HG03280 (cell line): ENCODE results near the gene ZNF514.
"Not testable (repeated sequence)": the region's sequence is repeated elsewhere in the genome, so short reads cannot be mapped to it uniquely, and the experiment has no call there.

Experiments
- ATAC-seq: cut with Tn5 transposase; IDR thresholded peaks from one replicate; pipeline ENCODE4 v1.9.1; 2021; ENCODE audit warnings: mild to moderate bottlenecking, moderate library complexity; ENCODE audit not compliant: unreplicated experiment

The ZNF514 gene

DNA sequence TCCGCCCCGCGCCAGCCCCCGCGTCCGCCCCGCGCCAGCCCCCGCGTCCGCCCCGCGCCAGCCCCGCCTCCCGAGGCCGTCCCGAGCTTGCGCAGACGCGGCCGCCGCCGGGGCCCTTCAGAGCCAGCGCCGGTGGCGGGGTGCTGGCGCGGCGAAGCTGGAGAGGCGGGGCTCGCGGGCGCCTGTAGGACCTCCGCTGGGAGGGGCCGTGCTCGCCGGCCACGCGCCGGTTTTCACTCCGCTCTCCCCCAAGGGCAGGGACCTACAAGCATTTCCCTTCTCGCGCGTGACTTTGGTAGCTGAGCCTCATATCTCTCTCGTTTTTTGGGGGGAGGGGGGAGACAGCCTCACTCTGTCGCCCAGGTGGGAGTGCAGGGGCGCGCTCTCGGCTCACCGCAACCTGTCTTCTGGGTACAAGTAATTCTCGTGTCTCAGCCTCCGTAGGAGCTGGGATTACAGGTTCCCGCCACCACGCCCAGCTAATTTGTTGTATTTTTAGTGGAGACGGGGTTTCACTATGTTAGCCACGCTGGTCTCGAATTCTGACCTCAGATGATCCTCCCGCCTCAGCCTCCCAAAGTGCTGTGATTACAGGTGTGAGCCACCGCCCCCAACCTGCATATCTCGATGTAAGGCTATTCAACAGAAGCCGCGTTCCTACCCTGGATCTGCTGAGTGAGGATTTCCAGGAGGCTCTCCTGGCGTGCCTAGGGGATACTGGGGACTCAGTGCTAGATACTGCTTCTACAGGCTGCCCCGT is at the start of gene ZNF514:
Gene ZNF514, minus strand, starts transcription at position 159 of the 760 bp plus-strand sequence. CDS start 6,595 bp downstream, outside the sequence.
- ATAC-seq, result peak; percentile 96

DNA sequence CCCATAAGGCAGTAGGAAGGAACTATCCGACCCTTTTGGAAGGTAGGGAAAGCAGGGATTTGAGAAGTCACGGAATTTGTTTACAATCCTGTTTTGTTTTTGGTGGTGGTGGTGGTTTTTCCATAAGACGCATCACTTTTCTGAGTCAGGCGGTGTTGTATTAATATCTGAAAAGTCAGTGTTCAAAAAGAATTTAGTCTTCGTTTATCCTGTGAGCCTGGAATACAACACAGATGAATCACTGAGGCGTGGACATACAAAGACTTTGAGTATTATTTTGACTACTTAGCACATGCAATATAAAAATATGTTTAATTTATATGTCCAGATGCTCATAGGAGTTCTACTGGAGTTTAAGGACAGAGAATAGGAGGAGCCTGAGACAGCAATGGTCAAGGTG is 48.5 kb upstream of the ZNF514 start:
- no peak for ATAC-seq

DNA sequence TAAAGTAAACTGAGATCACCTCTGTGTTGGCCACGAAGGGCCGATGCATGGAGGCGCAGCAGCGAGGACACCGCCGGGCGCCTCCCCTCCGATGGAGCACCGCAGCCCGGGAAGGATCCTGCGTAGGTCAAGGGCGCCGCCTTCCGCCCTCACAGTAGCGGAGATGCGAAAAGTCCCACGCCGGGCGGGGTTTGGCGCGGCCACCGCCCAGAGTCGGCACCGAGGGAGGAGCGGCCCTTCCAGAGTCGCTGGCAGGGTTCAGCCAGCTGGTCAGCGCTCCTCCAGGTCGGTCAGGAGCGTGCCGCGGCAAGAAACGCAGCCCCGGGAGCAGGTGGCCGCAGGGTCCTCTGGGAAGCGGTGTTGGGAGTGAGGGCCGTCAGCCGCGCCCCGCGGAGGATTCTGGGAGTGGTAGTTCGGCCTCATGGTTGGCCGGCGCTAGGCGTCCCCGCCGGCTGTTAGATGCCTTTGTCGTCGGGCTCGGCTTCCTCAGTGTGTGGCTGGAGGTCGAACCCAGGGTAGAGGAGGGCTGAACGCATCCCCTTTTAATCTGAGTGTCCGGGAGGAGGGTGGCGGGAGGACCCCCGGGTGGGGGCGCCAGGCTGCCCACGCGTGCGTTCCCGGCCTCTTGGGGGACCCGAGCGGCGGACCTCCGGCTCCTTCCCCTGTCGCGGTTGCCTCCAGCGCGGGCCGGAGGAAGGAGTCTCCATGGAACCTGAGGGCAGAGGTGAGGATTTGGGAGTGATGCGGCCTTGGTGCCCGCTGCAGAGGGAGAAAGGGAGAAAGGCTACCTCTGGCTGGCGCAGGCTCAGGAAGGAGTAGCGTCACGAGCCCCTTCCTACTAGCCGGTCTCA is 47.7 kb upstream of the ZNF514 start, which contains the start of gene ZNF892:
Gene ZNF892, plus strand, starts transcription at position 411 of the 851 bp plus-strand sequence. Its CDS starts 295 bp downstream, at position 706.
- ATAC-seq, result peak; percentile 94

DNA sequence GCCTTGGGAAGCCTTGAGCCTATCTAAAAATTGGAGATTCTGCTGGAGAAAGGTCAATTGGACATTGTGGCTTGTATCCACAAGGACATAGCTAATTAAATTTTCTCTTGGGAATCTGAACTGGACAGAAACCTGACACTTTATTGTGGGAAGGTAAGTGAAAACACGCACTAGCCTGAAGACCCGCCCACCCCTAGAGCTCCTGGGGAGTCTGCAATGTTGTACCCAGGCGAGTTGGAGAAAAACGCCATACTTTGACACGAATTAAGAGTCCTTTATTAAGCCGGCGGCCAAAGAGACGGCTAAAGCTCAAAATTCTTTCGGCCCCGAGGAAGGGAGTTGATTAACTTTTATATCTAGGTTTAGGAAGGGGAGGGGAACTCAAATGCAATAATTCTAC is 46.4 kb upstream of the ZNF514 start:
- no peak for ATAC-seq

DNA sequence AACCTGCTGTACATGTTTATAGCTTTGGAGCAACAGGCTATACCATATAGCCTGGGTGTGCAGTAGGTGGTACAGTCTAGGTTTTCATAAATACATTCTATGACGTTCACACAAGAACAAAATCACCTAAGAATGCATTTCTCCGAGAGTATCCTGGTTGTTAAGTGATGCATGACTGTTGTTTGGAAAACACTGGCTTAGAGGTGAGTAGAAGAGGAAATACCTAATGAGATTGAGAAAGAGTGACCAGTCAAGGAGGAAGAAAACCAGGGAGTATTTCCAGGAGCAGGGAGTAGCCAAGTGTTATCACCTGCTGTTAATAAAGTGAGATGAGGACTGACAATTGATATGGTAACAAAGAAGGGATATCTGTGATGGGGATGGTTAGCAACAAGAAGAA is 44.7 kb upstream of the ZNF514 start:
- ATAC-seq, result no peak

DNA sequence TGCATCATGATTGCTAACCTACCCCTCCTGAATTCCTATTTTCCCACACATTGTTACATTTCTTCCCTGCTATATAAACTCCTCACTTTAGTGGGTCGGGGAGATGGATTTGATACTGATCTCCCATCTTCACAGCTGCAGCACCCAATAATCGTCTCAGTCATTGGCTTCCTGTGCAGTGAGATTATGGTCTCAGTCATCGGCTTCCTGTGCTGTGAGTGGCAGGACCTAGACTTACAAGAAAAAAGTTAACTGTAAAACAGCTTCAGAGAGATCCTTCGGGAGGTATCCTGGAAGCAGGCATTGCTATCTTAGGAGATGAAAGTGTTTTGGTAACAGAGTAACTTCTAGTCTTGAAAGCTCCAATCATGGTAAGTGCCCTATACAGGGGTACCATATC is 44.3 kb upstream of the ZNF514 start:
- no peak for ATAC-seq

DNA sequence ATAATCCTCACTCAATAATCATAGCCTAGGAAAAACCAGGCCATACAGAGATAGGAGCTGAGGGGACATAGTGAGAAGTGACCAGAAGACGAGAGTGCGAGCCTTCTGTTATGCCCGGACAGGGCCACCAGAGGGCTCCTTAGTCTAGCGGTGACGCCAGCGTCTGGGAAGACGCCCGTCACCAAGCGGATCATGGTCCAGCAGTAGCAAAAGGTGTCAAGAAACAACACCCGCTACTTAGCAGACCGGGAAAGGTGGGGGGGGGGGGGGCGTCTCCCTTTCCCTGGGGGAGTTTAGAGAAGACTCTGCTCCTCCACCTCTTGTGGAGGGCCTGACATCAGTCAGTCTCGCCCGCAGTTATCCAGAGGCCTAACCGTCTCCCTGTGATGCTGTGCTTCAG is 33.3 kb upstream of the ZNF514 start:
- not testable (repeated sequence) for ATAC-seq

DNA sequence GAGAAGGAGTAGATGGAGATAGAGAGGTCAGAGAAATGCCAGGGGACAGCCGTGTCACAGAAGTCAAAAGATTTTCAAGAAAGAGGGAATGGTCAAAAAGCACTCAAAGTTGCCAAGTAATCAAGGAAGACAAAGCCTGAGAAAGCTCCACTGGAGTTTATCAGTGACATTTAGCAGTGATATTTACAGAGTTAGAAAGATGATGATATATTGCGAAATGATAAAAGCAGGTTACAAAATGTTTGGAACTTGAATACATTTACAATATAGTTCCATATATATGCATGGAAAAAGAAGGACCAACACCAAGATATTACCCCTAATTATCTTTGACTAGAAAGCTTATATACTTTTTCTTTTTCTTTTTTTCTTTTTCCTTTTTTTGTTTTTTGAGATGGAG is 26.3 kb upstream of the ZNF514 start:
- ATAC-seq, result no peak

DNA sequence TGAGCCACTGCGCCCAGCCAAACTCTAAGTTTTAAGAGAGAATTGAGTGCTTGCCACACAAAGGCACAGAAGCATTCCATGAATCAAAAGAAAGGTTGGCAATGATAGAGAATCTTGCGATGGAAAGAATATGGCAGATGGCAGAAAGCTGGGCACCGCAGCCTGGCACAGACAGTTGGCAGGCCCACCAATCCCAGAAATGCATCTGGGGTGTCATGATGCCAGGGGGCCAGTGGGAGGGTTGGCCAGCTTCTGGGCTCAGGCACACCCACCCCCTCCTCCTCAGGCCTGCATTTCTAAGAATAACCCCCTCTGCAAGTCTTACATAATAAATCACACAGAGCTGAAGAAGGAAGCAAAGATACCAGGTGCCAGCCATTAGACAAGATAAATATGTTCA is 25.5 kb upstream of the ZNF514 start:
- ATAC-seq, result no peak

DNA sequence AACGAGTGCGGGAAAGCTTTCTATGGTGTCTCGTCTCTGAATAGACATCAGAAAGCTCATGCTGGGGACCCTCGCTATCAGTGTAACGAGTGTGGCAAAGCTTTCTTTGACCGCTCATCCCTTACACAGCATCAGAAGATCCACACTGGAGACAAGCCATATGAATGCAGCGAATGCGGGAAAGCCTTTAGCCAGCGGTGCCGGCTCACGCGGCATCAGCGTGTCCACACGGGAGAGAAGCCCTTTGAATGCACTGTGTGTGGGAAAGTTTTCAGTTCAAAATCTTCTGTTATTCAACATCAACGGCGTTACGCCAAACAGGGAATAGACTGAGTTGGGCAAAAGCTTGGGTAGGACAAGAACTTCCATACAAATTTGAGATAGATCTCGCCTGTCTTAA is 22.1 kb upstream of the ZNF514 start:
- no peak for ATAC-seq

DNA sequence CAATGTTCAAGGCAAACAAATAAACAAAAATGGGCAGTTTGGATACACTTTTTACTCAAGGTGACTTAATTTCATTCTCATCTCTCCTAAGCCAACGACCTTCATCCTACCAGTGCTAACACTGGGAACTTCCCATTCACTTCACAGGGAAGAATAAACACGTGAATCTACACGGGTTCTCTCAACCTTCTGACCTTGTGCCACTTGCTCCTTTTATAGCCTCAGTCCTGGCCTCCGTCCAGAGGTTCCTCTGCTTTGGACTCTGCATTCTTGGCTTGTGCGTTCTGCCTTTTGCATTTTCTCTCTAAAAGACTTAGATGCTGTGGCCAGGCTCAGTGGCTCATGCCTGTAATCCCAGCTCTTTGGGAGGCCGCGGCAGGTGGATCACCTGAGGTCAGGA is 19.8 kb upstream of the ZNF514 start:
- ATAC-seq, result no peak

DNA sequence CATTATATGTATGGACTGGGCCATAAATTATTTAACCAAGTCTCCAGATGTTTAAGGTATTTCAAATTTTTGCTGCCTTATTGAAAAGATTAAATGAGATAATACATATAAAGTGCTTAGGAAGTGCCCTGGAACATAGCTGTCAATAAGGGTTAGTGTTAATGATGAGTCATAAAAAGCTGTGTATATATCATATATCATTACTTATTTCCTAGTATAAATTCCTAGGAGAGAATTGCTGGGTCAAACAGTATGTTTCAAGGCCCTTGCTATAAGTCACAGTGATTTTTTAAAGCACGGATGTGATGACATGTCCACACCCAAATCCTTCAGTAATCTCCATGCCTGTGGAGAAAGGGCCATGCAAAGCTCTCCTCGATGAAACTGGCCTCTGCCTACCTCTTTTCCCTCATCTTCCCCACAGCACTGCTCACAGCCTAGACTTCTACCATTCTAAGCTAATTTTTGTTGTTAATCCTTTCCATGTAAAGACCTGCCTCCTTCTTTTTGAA is 14.4 kb upstream of the ZNF514 start:
- ATAC-seq, result no peak

DNA sequence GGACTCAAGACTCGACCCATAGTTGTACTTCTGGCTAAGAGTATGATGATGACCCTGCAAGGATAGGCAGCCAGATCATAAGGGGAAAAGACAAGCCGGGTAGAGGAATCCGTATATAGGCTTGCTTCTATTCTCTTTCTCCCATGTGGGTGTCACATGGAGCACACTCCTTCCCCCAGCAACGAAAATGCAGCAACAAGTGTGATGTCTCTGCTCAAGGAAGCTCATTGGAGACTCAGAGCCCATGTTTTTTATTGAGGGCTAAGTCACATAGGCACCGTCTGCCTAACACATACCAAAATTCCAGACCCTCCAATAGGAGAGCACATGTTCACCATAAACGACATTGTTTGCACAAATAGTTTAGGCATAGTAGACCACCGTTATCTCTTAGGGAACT is 12.3 kb upstream of the ZNF514 start:
- no peak for ATAC-seq

DNA sequence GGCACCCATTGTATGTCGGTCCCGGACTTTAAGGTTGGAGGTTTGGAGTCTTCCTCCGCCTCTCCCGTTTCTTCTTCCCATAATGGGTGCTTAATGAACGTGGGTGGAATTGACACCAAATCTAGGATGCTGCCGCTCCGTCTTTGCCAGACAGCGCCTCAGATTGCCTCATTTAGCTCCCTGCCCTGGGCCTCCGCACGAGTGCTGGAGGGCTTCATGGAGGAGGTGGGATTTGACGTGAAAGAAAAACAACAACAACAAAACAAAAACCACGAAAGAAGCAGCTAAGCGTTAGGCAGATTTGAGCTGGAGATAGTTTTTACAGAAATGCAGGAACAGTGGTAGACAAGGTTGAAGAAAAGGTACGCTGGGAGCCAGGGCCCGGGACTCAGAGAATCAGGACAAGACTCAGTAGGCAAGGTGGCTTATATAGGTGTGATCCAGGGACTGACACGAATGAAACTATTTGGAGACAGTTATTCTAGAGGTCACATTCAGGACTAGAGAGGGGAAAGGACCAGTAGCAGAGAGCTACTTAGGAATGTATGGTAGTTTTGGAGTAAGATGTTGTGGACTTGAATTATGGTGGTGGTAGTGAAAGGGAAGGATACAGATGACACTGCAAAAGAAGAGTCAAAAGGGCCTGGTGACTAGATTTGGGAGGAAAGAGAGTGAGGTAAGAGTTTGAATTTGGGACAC is 6.6 kb upstream of the ZNF514 start:
- ATAC-seq, result peak; percentile 12

DNA sequence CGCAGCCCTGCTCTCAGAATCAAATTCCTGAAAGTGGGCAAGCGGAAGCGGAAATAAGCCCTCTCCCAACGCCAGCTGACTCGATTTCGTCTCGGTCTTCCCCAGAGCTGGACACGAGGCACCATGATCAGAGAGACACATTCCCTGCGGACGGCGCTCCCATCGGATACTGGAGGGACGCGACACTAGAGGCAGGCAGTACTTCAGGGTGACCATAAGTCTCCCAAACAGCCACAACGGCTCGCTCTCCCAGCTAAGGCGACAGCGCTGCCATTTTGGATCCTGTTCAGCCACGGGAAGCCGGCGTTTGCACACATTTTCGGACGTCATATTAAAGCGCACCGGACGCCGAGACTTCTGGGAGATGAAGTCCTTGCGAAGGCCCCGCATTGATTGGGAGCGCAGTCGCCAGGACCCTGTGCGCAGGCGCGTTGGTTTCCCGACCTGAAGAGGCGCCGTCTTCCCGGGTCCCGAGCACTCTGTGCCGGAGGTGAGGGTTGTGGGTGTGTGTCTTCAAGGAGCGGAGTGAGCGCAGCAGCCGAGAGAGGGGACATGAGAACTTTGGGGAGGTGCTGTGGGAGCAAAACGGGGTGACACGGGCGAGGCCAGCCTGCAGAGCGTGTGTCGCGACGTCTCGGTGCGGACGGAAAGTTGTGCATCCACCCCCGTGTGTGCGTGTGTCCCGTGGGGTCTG is 5.9 kb upstream of the ZNF514 start, which contains the start of gene ZNF2:
Gene ZNF2, plus strand, starts transcription at position 439 of the 694 bp plus-strand sequence. CDS start 10,418 bp downstream, outside the sequence.
- peak; percentile 95 for ATAC-seq

DNA sequence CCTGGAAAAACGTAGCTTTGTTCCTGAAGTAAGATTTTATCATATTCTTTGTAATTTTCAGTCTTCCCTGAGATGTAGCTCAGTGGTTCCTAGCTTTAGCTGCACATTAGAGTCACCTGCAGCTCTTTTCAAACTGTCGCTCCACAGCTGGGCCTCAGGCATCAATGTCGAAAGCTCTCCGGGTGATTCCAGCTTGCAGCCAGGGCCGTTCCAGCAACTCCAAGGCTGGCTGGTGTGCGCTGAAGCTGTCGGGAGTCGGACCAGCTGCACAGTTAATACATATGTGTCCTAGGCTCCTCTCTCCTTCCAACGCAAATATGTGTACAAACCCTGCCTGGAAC is 5.4 kb upstream of the ZNF514 start:
- ATAC-seq, result peak; percentile 2

DNA sequence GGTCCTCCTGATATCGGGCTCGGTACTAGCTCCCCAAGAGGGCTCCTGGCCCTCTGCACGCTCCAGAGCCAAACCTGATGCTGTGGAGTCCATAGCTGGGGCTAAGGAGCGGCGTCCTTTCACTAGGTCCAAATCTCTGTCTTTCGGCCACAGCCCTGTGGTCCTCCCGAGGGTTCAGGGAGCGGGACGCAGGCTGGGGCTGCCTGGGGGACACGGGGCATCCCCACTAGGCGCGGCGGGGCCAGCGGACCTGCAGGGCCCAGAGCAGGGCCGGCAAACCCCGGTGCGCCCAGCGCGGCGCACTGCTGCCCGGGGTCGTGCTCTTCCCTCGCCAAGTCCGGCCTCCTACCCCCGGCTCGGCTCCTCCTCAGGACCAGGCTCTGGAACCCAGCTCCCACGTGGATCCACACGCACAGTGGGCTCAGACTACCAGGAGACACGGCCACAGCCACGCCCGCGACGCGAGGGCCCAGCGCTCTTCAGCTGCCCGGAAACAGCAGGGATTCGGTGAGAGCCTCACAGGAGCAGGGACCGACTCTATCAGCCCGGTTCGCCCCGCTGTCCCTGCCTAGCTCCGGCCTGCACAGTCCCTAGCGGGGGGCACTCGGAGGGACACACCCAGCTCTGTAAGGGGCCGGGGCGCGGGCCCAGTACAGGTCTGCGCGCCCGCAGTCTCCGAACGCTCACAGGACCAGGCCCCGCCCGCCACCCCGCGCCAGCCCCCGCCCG is 593 bp downstream of the ZNF514 start:
- ATAC-seq, result peak; percentile 42

DNA sequence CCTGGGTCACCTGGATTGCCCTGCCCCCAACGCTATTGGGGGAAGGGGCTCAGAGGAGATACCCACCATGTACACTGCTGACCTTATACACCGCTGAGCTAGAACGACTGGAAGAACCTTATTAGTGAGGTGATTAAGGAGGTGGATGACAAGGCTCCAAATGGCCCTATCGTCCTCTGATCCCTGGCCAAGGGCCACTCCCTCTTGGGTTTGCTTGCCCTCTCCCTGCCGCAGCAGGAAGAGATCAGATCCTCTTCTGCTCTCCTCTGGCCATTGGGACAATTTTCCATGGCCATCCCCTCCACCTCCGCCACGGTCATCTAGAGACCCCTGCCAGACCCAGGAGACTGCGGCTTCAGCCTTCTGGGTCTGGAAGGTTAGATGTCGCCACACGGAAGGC is 1.2 kb downstream of the ZNF514 start:
- no peak for ATAC-seq

DNA sequence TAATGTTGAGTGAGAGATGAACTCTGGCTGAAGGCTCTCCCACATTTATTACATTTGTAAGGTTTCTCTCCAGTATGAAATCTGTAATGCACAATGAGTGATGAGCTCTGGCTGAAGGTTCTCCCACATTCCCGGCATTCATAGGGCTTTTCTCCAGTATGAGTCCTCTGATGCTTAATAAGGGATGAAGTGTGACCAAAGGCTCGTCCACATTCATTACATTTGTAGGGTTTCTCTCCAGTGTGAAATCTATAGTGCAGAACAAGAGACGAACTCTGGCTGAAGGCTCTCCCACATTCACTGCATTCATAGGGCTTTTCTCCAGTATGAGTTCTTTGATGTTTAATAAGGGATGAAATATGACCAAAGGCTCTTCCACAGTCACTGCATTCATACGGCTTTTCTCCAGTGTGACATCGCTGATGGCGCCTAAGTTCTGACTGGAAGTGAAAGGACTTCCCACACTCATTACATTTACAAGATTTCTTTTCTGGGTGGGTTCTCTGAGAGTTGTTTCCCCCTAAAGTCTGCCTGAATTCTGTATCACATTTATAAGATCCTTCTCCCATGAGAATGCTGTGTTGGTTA is 10.2 kb downstream of the ZNF514 start:
- no peak for ATAC-seq

DNA sequence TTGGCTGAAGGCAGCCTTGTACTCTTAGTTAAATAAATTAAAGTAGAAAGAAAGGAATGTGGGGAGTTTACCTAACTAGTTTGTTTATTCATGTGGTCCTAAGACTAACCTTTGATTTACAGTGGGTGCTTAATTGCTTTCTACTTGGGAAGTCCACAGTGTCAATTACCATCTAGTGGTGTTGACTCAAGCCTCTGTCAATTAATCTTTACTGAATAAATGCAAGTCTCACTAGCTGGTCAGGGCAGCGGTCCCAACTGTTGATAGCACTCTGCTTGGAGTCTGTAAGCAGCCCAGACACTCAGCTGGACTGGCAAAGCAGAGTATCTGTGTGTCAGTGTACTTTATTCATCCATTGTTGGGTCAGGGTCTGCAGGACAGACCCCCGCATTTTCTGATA is 15.8 kb downstream of the ZNF514 start:
- no peak for ATAC-seq
